NCI-H1105 treated with DMSO at 0.1 percent for 48 hours (cell line): ENCODE data around the gene FNBP1L.
A peak's percentile ranks its signal among the peaks of the same experiment; 100 is the strongest.

Experiments
- DNase-seq: peaks from one replicate; lab custom pipeline; 2025; lab: John Stamatoyannopoulos, UW

The FNBP1L gene

DNA sequence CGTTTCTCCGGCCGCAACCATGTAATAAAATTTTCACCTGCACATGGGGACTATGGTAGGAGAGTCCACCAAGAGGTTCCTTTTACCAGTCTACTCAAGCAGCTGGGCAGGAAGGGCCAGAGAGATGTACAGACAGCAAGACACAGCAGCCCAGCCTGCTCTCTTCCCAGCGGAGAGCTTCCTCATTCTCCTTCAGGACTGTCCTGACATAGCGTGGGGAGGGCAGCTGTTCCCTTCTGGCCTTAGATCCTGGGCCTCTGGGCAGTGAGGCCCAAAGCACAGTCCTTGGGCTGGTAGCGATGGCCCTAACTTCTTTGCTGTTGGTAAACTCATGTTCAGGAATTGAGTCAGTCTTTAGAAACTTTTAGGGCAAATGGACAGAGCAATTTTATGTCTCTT lies 144.6 kb downstream of the FNBP1L start:
- no peak for DNase-seq

DNA sequence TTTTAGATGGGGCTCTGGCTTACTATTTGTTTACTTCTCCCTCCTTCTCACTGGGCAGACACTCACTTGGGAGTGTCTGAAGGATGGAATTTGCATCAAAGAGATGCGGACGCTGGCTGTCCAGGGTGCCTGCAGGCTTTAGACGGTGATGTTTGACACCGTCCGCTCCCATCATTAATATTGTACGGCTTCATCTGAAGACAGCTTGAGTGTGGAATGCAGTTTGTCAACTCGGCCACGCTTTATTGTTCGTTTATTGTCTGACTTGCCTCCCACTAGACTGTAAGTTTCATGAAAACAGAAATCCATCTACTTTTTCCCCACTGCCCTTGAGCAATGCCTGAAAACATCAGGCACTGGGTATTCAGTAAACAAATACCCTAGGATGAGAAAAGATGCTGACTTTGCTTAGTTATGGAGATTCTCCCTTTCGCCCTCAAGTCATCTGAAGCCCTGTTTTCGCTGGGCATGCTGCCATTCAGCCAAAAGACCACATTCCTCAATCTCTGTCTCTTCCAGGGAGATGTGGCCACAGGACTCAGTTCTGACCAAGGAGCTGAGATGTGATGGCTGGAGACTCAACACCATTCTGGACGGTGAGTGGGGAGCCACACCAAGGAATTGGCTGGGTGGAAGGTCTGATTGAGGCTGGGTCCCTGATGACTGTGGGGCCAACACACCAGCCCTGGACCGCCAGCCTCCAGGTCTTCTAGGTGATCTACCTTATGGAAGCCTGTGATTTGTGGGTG lies 146.1 kb downstream of the FNBP1L start:
- no peak for DNase-seq

- DNase-seq: no peak
These were observed 146.6 kb downstream of the FNBP1L start for GRCh38 chr1:93594603-93594880.

DNA sequence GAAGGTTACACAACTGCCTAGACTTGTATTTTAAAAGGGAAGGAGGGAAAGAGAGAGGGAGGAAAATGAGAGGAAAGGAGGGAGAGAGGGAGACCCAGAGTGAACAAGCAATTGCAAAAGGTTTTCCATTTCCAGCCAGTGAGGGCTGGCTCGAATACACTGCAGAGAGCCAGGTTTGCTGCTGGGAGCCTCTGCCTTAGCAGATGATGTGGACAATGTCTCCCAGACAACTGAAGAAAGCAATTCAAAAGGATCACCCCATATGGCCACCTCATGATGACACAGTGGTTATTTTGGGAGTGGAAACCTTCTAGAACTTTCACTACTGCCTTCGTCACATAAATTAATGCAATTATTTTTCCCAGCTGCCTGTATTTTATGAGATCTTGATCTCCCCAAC lies 147.3 kb downstream of the FNBP1L start:
- DNase-seq: no peak

DNA sequence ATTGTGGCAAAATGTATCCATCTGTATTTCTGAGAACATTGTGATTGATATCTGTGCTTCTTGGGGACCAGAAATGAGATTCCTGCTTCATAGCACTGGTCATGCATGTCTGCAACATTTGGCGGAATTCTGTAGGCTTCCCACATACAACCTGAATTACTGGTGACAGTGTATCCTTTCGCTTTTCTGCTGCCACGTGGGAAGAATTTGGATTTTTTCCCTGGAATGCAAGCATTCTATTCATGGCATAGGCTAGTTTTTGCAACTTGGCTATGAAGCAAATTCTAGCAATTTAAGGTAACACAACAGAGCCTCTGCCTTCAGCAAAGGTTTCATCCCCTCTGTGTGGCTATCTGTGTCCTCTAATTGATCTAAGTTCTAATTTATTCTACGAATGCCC lies 147.8 kb downstream of the FNBP1L start:
- no peak for DNase-seq

- no peak for DNase-seq
These were observed 148.6 kb downstream of the FNBP1L start for GRCh38 chr1:93596329-93597089.

GRCh38 chr1:93597709-93598108 lies 149.8 kb downstream of the FNBP1L start:
- DNase-seq: peak; percentile 97

DNA sequence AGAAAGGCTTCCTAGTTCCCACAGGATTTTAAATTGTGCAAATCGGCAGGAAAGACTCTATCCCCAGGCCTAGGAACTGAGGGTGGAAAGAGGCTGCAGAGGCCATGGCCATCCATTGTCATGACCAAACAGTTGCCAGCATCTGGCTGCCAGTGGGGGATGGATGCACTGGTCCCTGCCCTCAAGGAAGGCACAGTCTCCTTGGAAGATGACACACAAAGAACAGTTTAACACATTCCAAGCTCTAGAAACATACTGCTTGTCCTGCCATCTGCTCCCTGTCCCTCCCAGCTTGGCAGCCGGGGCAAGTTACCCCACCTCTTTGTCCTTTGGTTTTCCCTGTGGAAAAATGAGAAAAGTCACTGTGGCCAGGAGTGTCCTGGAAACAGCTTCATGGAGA lies 150.5 kb downstream of the FNBP1L start:
- DNase-seq: no peak

GRCh38 chr1:93598861-93599439 lies 151.0 kb downstream of the FNBP1L start:
- DNase-seq: no peak

GRCh38 chr1:93599479-93599878 lies 151.6 kb downstream of the FNBP1L start:
- no peak for DNase-seq

DNA sequence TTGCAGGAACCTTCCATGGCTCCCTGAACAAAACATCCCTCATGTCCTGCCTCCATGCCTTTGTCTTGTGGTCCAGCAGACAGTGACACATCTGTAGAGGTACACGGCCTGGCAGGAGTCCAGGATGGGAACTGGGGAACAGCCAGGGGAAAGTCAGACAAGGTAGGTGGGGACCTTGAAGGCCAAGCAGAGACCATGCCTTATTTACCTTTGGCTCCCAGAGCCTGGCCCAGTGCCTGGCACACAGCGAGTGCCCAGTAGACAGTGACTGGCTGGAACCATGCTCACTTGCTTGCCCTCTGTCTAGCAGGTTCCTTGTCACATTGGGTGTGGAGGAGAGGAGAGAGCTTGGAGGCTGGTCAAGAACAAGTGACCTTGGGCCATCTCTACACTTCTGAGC lies 152.7 kb downstream of the FNBP1L start:
- no peak for DNase-seq

GRCh38 chr1:93601686-93602085 lies 153.8 kb downstream of the FNBP1L start:
- no peak for DNase-seq

DNA sequence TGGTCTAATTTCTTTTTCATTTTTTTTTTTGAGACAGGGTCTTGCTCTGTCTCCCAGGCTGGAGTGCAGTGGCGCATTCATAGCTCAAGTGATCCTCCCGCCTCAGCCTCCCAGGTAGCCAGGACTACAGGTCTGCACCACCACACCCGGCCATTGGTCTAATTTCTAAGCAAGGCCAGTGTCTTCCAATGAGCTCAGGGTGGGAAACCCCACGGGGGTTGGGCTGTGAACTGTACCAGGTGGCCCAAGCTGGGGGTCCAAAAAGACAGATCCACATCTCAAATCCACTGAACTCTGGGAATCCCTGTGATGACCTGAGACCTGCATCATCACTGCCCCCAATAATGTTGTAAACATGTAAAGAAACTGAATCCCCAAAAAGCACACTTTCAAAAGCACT lies 154.2 kb downstream of the FNBP1L start:
- DNase-seq: no peak

GRCh38 chr1:93603106-93603505 lies 155.2 kb downstream of the FNBP1L start:
- DNase-seq: no peak

- no peak for DNase-seq
These were observed 155.7 kb downstream of the FNBP1L start for GRCh38 chr1:93603601-93604000.
